Measurements from ENCODE around the gene ETS2.

Gene ETS2

GRCh38 chr21:38805328-38806152 is at the start of gene ETS2:
TSS of gene ETS2 (plus strand) at chr21:38805929. CDS start at chr21:38810035, 4,106 bp downstream.
- peak; percentile 83 for DNase-seq (ENCODE audit: low read depth, low spot score)

- no peak for DNase-seq (ENCODE audit: low read depth, low spot score)
Observed at GRCh38 chr21:38756746-38757145, 49.0 kb upstream of the ETS2 start.

GRCh38 chr21:38758501-38759214 is 47.1 kb upstream of the ETS2 start:
- DNase-seq (ENCODE audit: low read depth, low spot score): no peak

GRCh38 chr21:38759413-38759812 is 46.3 kb upstream of the ETS2 start:
- no peak for DNase-seq (ENCODE audit: low read depth, low spot score)

- DNase-seq (ENCODE audit: low read depth, low spot score): peak; percentile 8
Observed at GRCh38 chr21:38760017-38760761, 45.5 kb upstream of the ETS2 start.

GRCh38 chr21:38760762-38761155 is 45.0 kb upstream of the ETS2 start:
- no peak for DNase-seq (ENCODE audit: low read depth, low spot score)

GRCh38 chr21:38761531-38761930 is 44.2 kb upstream of the ETS2 start:
- no peak for DNase-seq (ENCODE audit: low read depth, low spot score)

- DNase-seq (ENCODE audit: low read depth, low spot score): no peak
Observed at GRCh38 chr21:38765056-38765455, 40.7 kb upstream of the ETS2 start.

- peak; percentile 11 for DNase-seq (ENCODE audit: low read depth, low spot score)
Observed at GRCh38 chr21:38766987-38767722, 38.6 kb upstream of the ETS2 start.

- DNase-seq (ENCODE audit: low read depth, low spot score): no peak
Observed at GRCh38 chr21:38768471-38769063, 37.2 kb upstream of the ETS2 start.

GRCh38 chr21:38769191-38769780 is 36.4 kb upstream of the ETS2 start:
- DNase-seq (ENCODE audit: low read depth, low spot score): no peak

GRCh38 chr21:38770660-38771059 is 35.1 kb upstream of the ETS2 start:
- DNase-seq (ENCODE audit: low read depth, low spot score): no peak

GRCh38 chr21:38771536-38771935 is 34.2 kb upstream of the ETS2 start:
- DNase-seq (ENCODE audit: low read depth, low spot score): no peak

GRCh38 chr21:38772646-38773045 is 33.1 kb upstream of the ETS2 start:
- no peak for DNase-seq (ENCODE audit: low read depth, low spot score)

- DNase-seq (ENCODE audit: low read depth, low spot score): no peak
Observed at GRCh38 chr21:38773099-38774061, 32.3 kb upstream of the ETS2 start.

GRCh38 chr21:38774152-38774551 is 31.6 kb upstream of the ETS2 start:
- no peak for DNase-seq (ENCODE audit: low read depth, low spot score)

GRCh38 chr21:38774586-38775285 is 31.0 kb upstream of the ETS2 start:
- DNase-seq (ENCODE audit: low read depth, low spot score): no peak

- no peak for DNase-seq (ENCODE audit: low read depth, low spot score)
Observed at GRCh38 chr21:38775733-38776132, 30.0 kb upstream of the ETS2 start.

GRCh38 chr21:38777015-38777414 is 28.7 kb upstream of the ETS2 start:
- no peak for DNase-seq (ENCODE audit: low read depth, low spot score)
